OCI-M1 (cell line): ENCODE data around the gene OVOL1.

Source experiments
- DNase-seq: peaks from one replicate; lab custom pipeline; 2025; lab: John Stamatoyannopoulos, UW

The OVOL1 gene

DNA sequence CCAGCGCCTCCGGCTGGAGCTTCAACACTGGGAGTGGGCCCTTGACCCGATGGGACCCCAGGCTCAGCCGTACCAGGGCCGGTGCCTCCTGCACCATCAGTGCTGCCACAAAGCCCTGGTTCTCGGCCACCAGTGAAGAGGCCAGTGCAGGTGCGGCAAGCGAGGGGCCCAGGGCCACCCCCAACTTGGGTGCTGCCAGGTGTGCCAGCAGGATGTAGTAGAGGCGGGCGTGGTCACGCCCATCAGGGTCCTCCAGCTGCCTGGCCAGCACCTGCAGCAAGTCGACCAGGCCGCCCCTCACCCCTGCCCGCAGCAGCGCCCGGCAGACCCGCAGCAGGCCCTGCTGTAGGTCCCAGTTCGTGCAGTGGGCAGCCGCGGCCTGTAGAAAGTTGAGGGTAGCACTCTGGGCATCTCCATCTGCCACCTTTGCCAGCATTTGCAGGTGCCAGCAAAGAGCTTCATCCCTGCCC is 8.4 kb upstream of the OVOL1 start:
- no peak for DNase-seq

DNA sequence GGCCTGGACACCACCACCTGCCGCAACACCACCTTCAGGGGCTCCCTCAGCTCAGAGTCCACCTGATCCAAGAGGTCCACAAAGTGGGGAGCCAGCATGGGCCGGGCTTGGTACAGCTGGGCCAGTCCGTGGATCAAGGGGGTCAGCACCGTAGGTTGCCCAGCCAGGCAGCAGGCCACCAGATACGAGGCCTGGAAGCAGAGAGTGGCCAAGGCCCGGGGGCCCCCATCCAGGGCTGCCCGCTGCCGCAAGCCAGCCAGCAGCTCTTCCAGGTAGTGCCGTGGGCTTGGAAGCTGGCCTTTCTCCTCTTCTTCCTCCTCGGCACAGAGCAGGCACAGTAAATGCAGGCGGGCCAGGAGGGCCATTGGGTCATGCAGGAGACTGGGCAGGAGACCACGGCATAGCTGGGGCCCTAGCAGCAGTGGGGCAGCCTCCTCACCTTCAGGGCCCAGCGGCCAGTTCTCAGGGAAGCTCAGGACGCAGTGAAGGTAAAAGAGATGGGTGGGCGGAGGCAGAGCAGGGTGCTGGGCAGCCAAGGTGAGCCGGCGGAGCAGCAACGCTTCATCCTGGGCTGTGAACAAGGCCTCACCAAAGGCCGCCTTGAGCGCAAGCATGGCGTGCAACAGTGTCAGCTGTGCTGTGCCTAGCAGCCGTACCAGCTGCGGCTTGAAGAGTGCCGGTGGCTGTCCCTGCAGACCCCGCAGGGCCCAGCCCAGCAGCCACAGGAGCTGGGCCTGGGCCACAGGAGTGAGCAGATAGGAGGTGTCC is 7.8 kb upstream of the OVOL1 start:
- no peak for DNase-seq

DNA sequence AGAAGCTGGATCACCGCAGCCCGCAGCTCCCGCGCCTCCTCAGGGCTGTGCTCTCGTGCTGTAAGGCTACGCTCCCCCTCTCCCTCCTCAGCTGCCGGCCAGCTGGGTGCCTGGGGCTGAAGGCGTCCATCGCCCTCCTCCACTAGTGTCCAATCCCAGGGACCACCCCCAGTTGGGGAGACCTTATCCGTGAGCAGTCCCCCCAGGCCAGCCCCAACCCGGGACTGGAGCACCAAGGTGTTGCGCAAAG is 7.3 kb upstream of the OVOL1 start:
- DNase-seq: no peak

DNA sequence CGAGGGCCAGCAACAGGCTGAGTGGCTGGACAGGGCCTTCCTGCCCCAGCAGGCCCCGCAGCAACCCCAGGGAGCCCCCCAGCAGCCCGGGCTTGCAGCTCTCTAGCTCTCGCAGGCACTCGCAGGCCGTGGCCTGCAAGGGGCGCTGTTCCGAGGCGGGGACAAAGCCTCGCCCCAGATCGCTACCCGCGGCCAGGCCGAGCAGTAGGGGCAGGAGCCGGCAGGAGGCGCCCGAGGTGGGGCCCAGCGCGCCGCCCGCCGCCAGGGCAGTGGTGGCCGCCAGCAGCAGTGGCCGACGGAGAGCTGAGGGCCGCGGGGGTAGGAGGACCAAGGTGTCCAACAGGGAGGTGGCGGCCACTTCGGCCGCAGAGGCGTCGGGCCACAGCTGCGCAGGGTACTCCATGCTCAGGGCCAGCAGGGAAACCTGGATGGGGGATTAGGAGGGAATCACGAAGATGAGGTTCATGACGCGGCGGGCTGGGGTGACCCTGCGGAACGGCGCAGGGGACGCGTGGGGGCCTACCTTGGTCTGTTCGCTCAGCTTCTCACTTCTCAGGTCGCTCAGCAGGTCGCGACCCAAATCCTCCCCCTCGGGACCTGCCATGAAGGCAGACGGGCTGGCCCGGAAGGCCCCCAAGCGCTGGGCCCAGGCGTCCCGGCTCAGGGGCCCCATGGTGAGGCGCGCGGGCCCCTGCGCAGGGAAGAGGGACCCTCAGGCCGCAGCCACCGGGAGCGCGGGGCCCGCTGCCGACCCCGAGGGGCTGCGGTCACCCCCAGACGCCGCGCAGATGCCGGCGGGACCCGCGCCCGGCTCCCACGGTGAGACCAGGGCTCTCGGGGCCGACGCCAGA is 6.7 kb upstream of the OVOL1 start:
- DNase-seq: peak; percentile 94

DNA sequence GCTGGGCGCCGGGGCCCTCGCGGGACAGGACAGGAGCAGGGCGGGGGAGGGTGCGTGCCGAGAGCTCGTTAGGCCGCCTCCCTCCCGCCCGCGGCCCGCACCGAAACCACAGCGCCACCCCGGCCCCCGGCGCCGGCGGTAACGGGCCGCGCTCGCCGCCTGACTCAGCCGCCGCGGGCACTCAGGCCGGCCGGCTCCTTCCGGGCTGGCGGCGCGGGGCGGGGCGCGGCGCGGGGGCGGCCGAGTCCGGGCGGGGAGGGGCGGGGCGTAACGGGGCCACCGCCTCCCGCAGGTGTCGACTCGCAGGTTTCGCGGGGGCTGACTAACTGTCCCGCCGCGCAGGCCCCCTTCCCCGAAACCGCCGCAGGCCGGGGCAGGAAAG is 6.1 kb upstream of the OVOL1 start, which contains the start of gene AP5B1:
TSS of gene AP5B1 (minus strand) at position 207 of the 382 bp plus-strand sequence. CDS start 385 bp downstream, outside the sequence.
- DNase-seq: peak; percentile 78

DNA sequence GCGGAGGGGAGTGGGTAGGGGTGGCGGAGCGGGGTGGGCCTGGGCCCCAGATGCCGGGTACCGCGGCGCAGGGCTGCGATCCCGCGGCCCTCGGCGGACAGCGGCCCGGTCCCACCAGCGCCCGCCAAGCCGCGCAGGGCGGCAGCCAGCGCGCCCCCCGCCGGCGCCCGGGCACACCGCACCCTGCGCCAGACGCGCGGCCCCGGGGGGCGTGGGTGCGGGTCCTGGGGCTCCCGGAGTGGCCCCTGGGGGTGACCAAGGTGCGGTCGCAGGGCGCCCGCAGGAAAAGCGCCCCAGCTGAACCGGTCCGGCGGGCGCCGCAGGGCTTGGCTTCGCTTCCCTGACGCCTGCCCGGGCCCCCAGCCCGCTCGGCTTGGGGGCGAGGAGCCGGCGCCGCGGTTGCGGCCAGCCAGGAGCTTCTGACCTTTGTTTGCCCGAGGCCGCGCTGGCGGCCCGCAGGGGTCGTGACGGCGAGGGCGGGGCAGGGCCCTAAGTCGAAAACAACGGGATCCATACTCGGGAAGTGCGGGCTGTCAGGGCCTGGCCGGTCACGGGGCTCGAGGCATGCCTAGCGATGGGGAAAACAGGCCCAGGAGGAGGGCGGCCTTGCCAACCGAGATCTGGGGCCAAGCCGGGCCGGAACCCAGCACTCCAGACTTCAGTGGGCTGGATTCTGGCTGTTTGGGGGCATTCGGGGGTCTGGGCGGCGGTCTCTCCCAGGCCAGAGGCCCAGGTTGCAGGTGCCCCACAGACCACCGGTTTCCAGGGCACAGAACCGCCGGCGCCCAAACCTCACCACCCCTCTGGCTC is 5.5 kb upstream of the OVOL1 start:
- DNase-seq: peak; percentile 78

DNA sequence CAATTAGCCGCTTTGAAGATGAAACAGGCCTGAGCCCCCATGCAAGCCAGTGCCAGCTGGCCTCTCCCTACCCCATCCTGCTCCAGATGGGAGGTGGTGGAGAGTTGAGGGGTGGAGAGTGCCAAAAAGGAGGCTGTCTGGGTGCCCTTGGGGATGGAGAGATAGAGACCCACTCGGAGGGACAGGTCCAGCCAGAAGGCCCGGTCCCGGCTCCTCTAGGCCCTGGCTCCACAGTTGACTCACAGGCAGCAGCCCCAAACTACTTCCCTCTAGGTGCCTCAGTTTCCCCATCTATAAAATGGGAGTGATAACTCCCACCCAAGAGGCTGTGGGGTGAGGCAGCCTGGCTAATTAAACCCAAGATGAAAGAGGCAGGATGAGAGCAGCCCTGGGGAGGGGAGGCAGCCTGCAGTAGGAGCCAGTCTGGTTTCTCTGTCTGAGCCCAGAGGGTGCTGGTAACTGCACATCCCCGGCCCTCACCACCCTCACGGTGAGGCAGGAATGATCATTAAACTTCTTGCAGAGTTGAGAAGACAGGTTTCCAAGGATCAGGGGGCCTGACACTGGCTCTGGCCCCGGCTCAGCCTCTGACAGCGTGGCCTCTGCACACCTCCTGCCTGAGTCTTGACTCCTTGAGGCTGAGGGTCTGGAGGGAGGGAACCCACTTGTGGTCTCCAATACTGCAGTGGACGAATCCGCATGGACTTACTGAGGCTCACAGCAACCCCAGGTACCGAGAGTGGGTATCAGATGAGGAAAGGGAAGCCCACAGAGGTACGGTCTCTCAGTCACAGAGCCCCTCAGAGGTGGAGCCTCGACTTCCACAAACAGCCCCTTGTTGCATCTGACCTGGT is 4.7 kb upstream of the OVOL1 start:
- DNase-seq: no peak

DNA sequence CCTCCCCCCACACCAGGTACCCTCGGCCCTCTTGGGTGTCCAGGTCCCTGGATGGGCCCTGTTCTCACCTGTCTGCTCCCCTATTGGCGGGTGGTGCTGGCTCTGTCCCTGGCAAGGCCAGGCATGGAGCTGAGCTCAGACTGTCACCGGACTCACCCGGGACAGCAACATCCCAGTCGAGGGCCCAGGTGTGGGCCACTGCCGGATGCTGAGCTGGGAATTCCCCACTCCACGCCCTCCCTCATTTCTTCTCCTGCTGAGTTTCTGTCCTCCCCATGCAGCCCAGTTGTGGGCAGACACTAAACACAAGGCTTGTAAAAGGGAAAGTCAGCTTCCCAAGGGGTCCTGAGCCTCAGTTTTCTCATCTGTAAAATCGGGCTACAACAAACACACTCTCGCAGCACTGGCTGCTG is 4.0 kb upstream of the OVOL1 start:
- no peak for DNase-seq

DNA sequence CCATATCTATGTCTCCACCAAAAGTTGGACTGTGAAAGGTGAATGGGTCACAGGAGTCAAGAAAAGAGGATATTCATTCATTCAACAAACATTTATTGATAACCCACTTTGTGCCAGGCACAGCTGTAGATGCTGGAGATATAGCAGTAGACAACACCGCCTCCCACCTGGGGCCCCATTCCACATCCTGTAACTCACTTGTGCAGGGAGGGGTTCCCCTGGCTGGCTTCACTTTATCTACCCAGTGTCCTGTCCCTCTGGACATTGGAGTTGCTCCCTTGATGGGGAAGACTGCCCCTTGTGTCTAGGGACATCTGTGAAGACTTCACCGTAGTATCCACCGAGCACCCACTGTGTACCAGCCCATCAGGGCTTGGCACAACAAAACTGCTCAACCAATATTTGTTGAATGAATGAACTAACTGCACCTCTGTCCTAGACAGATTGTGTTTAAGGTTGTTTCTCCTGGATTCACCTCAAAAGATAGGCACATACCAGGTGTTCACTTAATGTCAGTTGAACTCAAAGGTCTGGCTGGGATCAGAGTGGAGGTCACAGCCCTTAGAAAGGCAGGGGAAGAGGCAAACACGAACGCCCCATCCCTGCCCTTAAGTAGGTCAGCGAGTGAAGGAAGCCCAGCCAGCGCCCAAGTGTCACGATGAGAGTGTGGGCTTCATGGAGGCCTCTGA is 1.4 kb upstream of the OVOL1 start:
- no peak for DNase-seq

DNA sequence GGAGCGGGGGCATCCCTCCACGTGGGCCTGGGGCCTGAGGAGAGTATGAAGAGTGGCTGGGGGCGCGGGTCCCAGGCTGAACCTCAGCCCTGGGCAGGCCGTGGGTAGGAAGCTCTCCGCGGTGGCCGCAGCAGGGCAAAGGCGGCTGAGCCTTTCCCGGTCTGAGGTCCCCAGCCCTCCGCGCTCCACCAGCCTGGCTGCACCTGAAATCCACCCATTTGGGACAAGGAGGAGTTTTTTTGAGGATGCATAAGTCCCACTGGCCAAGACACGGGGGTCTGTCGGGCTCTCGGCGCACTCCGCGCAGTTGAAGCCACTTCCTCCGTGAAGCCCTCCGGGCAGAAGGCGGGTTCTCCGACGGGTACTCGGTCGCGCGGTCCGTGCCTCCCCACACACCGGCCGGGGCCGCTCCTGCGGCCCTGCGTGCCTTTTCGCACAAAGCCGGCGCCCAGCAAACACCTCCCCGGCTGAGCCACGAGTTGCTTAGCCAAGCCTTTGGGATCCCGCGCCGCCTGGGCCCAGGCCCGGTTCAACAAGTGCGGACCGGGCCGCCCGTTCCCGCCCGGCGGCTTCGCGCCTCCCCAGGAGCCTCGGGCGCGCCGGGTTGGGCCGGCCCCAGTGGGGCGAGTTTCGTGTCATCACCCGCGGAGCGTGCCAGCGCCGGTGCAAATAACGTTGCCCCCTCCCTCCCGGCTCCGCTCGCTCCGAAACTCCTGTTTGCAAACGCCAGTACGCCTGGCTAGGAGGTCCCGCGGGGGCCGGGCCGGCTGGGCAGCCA is 666 bp upstream of the OVOL1 start:
- DNase-seq: no peak

DNA sequence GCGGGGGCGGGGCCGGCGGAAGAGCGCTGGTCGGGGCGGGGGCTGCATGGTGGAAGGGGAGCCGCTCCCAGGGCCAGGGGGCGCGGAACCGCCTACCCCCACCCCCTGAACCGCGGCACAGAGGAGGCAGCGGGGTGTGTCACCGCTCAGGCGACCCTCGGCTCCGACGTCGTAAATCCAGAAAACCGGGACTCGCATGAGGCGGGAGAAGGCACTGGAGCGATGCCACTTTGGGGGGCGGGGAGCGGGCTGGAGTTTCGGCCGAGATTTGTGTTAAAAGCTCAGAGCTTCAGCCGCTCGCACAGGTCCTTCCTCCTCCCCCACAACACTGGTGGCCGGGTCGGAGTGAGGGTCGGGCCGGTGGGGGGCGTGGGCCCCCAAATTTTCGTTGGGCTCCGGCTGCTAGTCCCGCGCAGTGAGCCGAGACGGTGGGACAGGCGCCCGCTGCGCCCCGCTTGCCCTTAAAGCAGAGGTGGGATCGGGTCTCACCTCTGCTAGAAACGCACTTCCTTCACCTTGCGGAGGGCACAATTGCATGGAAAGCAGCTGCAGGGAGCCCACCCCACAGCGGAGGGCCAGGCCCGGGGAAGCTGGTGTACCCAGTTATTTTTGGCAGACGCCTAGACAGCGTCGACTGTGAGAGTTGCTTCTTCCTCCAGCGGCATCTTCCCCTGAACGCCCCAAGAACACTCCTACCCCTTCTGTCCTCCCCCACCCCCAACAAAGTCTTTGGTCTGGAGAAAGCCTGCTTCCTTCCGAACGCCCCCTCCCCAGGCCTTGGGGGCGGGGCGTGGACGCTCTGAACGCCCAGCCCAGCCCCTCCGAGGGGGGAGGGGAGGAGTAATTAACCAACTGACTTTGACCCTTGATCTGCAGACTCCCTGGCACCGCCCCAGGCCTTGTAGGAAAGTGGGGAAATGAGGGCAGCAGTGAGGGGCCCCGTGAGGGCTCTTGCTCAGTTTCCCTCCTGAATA is 1.1 kb downstream of the OVOL1 start:
- DNase-seq: no peak

DNA sequence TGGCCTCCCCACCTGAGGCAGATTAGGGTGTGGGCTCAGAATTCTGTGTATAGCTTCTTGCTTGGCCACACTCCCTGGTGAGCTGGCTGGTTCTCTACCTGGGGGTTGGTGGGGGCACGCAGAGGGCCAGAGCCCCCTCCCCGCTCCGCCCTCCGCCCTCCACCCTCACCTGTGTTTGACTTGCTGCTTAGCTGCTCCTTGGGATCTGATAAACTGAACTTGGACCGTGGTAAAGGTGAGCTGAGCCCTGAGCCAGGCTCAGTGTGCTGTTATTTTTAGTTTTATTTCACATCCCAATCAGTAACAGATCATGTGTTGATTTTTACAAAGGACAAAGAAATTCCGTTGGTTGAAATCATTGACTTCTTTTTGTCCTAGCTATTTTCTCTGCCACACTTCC is 2.0 kb downstream of the OVOL1 start:
- DNase-seq: no peak

DNA sequence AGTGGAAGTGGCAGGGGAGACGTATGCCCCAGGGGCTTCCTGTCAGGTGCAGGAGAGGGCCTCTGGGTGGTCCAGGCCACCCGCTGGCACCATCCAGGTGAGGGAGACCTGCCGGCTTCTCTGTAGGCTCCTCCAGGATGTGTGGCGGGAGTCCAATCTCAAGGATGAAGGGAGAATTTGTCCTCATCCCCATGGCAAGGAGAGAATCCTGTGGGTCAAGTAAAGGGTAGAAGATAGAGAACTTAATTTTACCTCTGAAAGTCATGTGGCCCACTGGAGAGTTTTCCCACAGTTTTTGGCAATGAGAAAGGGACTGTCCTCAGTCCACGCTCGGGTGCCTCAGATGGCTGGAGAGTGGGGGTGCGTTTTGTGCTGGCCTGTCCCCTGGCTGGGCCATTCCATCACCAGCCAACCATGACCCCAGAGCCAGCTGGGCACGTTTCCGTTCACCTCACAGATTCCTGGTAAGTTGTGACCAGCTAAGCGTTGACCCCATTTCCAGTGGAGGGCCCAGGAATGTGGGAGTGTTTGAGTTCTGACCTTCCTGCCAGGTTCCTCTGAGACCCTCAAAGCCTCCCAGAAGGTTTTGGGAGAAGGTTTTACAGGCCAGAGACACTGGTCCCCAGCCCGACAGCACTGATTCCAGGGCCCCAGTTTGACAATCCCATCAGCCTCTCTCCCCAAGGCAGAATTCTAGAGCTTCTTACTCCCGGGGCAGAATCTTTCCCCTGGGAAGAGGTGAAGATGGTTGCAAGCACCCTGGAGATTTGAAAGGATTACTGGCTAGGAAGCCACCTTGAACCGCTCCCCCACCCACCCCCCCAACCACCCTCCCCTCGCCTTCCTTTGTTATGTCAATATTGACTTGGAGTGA is 2.6 kb downstream of the OVOL1 start:
- DNase-seq: no peak

DNA sequence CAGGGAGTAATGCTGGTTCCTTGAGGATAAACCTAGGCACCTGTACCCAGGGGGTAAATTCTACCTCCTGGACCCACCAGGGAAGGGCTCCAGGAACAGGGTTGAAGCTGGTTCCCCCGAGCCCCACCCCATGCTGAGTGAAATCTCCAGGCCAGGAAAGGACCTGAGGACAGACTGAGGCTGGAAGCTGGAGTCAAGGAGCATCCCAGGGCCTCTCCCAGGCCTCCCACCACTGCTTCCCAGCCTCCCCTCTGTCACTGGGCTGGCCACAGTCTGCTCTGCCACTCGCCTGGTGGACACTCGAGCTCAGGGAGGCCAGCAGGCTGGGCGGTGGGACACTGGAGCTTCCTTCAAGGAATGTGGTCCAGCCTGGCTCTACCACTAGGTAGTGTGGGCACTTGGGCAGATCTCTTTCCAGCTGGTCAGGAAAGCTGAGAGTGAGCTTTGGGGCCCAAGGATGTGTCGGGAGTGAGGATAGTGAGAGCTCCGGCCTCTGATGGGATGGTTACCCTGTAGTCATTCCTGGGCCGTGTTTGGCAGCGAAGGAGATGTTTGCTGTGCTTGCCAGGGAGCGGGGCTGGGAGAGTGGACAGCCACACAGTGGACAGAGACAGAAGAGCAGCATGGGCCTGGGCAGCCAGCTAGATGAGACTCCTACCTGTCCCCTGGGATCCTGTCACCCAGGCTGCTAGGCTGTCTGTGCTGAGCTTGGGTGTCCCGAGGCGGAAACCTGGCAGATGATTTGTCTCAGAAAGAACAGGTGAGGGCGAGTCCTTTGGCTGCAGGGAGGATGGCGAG is 3.4 kb downstream of the OVOL1 start:
- DNase-seq: no peak

DNA sequence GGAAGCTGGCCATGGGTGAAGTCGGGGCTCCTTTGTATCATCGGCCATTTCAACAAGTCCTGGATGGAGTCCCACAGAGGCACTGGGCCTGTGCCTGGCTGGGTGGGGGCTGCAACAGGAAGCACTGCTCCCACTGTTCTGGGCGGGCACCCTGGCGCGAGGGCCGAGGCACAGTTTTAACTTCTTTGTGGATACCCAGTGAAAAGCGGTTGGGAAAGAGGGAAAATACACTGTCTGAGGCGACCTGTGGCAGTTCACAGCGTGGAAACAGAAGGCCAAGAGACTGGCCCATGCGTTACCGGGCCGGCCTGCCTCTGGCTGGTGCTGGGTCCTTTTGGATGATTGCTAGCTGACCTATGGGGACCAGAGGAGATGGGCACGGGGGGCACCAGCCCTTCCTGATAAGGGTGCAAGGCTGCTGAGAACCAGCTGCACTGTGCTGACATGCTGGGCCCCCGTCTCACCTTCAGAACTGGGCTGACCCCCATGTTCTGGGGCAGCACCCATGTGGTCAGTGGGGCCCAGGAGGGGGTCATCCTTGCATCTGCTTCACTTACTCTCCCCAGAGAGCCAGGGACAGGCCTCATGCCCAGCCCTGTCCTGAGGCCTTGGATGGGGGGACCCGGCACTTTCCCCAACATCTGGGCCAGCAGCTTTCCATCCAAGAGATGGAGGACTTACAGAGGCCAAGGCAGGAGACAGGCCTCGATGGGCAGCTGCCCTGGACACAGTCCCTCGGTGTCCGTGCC is 4.2 kb downstream of the OVOL1 start:
- DNase-seq: no peak

DNA sequence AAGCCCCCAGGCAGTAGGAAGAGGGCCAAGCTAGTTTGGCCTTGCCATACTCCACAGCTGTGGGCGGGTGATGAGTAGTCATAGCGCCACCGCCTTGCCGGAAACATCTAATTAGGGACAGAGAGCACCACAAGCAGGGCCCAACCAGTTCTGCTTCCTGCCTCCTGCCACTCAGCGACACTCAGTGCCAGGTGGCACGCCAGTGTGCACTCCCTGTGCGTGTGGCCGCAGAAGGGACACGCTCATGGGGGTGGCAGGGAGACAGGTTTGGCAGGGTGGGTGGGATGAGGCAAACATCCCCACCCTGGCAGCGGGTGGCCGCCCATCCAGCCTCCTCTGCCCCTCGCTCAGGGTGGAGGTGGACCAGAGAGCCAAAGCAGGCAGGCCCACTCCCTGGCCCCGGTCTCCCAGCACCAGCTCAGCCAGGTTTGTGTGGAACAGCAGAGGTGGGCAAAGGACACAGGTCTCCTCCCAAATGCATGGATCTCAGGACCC is 4.9 kb downstream of the OVOL1 start:
- DNase-seq: no peak
